ENCODE results near the gene PTPRM. TPM values are rescaled to one million over a fixed set of nuclear protein-coding genes. Genes with fewer than 3 reads are reported as not detected.

The PTPRM gene
- total RNA-seq, 1 experiment from 2014 or later, result 45.6 TPM

DNA sequence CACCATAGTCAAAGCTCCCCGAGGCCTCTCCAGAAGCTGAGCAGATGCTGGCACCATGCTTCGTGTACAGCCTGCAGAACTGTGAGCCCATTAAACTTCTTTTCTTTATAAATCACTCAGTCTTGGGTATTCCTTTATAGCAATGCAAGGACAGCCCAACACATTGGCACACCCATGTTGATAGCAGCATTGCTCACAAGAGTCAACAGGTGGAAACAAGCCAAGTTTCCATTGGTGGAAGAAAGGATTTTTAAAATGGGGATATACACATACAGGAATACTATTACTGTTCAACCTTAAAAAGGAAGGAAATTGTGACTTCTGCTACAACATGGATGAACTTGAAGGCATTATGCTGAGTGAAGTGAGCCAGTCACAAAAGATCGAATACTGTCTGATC is 855.3 kb downstream of the PTPRM start:
- ATAC-seq (no peak), DNase-seq (peak; percentile 57)
- POLR2A ChIA-PET (ENCODE audit: unreplicated experiment), result no interaction called here

DNA sequence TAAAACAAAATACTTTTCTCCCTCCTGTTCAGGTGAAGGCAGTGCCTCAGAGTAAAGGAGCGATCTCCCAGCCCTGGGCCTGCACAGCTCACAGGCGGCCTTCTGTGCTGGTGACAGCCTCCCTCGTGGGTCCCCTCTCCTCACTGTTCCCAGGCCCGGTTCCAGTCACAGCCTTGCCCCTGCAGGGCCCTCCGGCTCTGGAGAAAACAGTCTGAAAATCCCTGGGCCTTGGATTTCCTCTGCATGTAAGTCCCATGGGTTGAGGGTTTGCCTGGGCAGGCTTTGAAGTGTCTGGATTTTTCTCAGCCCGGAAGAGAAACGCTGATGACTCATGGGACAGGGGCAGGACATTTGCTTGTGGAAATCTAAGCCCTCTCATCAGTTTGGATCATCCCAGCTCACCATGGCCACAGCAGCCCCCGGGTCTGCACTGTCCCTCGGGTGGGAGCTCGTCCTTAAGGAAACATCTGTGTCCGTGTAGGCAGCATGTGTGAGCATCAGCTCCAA is 856.0 kb downstream of the PTPRM start:
- peak; percentile 46 for ATAC-seq

More for the DNA sequence above, 855.3 kb downstream of the PTPRM start:
- BruUV-seq (replicated peaks), result no TSS peak
- no peaks in the 10 kb centered on the region for H3K9me3 ChIP-seq (ENCODE audit: low read length)
- no peak overlapping the region for H3K4me3 ChIP-seq (ENCODE audit: low read length)
- no peak overlapping the region for H3K9ac ChIP-seq (ENCODE audit: low read length)
- H2AFZ ChIP-seq (ENCODE audit: low read length), result no peak overlapping the region
- H4K20me1 ChIP-seq (ENCODE audit: low read length), result no peaks in the 10 kb centered on the region
- H3K36me3 ChIP-seq (ENCODE audit: low read depth, low read length), result no peaks in the 10 kb centered on the region
- no peaks in the 10 kb centered on the region for H3F3A ChIP-seq (ENCODE audit: low read length, unreplicated experiment)
- TF ChIP-seq EZH2phosphoT487 (IDR thresholded peaks at IDR 0.05; ENCODE audit: borderline replicate concordance, low read length) (no peak), EZH2 (IDR thresholded peaks at IDR 0.05; ENCODE audit: low read length, unreplicated experiment) (no peak)
- TF ChIP-seq, protein P1, sequence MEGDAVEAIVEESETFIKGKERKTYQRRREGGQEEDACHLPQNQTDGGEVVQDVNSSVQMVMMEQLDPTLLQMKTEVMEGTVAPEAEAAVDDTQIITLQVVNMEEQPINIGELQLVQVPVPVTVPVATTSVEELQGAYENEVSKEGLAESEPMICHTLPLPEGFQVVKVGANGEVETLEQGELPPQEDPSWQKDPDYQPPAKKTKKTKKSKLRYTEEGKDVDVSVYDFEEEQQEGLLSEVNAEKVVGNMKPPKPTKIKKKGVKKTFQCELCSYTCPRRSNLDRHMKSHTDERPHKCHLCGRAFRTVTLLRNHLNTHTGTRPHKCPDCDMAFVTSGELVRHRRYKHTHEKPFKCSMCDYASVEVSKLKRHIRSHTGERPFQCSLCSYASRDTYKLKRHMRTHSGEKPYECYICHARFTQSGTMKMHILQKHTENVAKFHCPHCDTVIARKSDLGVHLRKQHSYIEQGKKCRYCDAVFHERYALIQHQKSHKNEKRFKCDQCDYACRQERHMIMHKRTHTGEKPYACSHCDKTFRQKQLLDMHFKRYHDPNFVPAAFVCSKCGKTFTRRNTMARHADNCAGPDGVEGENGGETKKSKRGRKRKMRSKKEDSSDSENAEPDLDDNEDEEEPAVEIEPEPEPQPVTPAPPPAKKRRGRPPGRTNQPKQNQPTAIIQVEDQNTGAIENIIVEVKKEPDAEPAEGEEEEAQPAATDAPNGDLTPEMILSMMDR (conservative IDR thresholded peaks at IDR 0.05; ENCODE audit: low read depth, low read length), result no peak
- intact Hi-C loops (cut with micrococcal nuclease), result no loop called here
- CTCF ChIA-PET, result no interaction called here
- H3K27ac ChIP-seq (ENCODE audit: low read length), result no peak overlapping the region
- H3K4me2 ChIP-seq (ENCODE audit: low read length), result no peak overlapping the region
- H3K9me2 ChIP-seq (replicated peaks; ENCODE audit: low read length), result no peaks in the 10 kb centered on the region
- peaks cover 38% of the 10 kb centered on the region for H3K4me1 ChIP-seq (ENCODE audit: insufficient read depth, low read length)
- H3K79me2 ChIP-seq (ENCODE audit: low read length), result no peaks in the 10 kb centered on the region
- H3K27me3 ChIP-seq (ENCODE audit: low read length), result no peaks in the 10 kb centered on the region

GRCh38 chr18:8424481-8424880 is 857.4 kb downstream of the PTPRM start:
- TF ChIP-seq, protein P1 (conservative IDR thresholded peaks at IDR 0.05; ENCODE audit: low read depth, low read length), result no peak
- no peak for TF ChIP-seq EZH2 (IDR thresholded peaks at IDR 0.05; ENCODE audit: low read length, unreplicated experiment)
- TF ChIP-seq EZH2phosphoT487 (IDR thresholded peaks at IDR 0.05; ENCODE audit: borderline replicate concordance, low read length), result no peak
- Histone ChIP-seq H3K9me2 (replicated peaks; ENCODE audit: low read length) (no peaks in the 10 kb centered on the region), H3K36me3 (ENCODE audit: low read depth, low read length) (no peaks in the 10 kb centered on the region), H3K9me3 (ENCODE audit: low read length) (no peaks in the 10 kb centered on the region), H3K27ac (ENCODE audit: low read length) (peak overlapping the region; percentile 80), H3F3A (ENCODE audit: low read length, unreplicated experiment) (no peaks in the 10 kb centered on the region), H3K79me2 (ENCODE audit: low read length) (no peaks in the 10 kb centered on the region), H2AFZ (ENCODE audit: low read length) (no peak overlapping the region), H3K4me1 (ENCODE audit: insufficient read depth, low read length) (peaks cover 38% of the 10 kb centered on the region), H3K9ac (ENCODE audit: low read length) (no peak overlapping the region), H3K27me3 (ENCODE audit: low read length) (no peaks in the 10 kb centered on the region), H3K4me3 (ENCODE audit: low read length) (no peak overlapping the region), H4K20me1 (ENCODE audit: low read length) (no peaks in the 10 kb centered on the region), H3K4me2 (ENCODE audit: low read length) (peak overlapping the region; percentile 67; the same call in 1 of the 2 replicates)
- no peak for DNase-seq
- intact Hi-C loops (cut with micrococcal nuclease), result no loop called here
- ATAC-seq, result no peak
- BruUV-seq (replicated peaks), result no TSS peak
- CTCF ChIA-PET, result no interaction called here
- POLR2A ChIA-PET (ENCODE audit: unreplicated experiment), result no interaction called here

More for the DNA sequence above, 856.0 kb downstream of the PTPRM start:
- Histone ChIP-seq H3K27ac (ENCODE audit: low read length) (peak overlapping the region; percentile 15; the same call in 1 of the 2 replicates), H3K9ac (ENCODE audit: low read length) (no peak overlapping the region), H3K36me3 (ENCODE audit: low read depth, low read length) (no peaks in the 10 kb centered on the region), H3K4me2 (ENCODE audit: low read length) (no peak overlapping the region), H3K9me3 (ENCODE audit: low read length) (no peaks in the 10 kb centered on the region), H3K4me3 (ENCODE audit: low read length) (no peak overlapping the region), H3K9me2 (replicated peaks; ENCODE audit: low read length) (no peaks in the 10 kb centered on the region), H3F3A (ENCODE audit: low read length, unreplicated experiment) (no peaks in the 10 kb centered on the region), H3K27me3 (ENCODE audit: low read length) (no peaks in the 10 kb centered on the region), H4K20me1 (ENCODE audit: low read length) (no peaks in the 10 kb centered on the region), H3K79me2 (ENCODE audit: low read length) (no peaks in the 10 kb centered on the region), H2AFZ (ENCODE audit: low read length) (peak overlapping the region; percentile 48), H3K4me1 (ENCODE audit: insufficient read depth, low read length) (peaks cover 38% of the 10 kb centered on the region)
- BruUV-seq (replicated peaks), result no TSS peak
- intact Hi-C loops (cut with micrococcal nuclease), result no loop called here
- CTCF ChIA-PET, result interaction anchor here (0.5 kb wide), 1 partner anchor 57 kb away, joined by 3 read pairs; no protein-coding TSS in a partner anchor
- peak; percentile 67 for DNase-seq
- POLR2A ChIA-PET (ENCODE audit: unreplicated experiment), result no interaction called here
- TF ChIP-seq EZH2 (IDR thresholded peaks at IDR 0.05; ENCODE audit: low read length, unreplicated experiment) (no peak), EZH2phosphoT487 (IDR thresholded peaks at IDR 0.05; ENCODE audit: borderline replicate concordance, low read length) (no peak)
- TF ChIP-seq, protein P1 (conservative IDR thresholded peaks at IDR 0.05; ENCODE audit: low read depth, low read length), result no peak
